ENCODE measurements around the gene PDXK. TPM values are rescaled to one million over a fixed set of nuclear protein-coding genes. Genes with fewer than 3 reads are reported as not detected.
A peak's percentile ranks its signal among the peaks of the same experiment; 100 is the strongest.

Gene PDXK
- total and polyA plus RNA-seq, 7 experiments from 2014 or later = 27.8 to 103 (median 74.2) TPM

GRCh38 chr21:43690346-43690745 is 28.6 kb upstream of the PDXK start:
- Histone ChIP-seq H3K27ac (ENCODE audit: low read depth, low read length) (no peak overlapping the region), H3K9me3 (ENCODE audit: control insufficient read depth in 2 of 3, low read length in 3 of 3) (no peaks in the 10 kb centered on the region), H3K4me1 (ENCODE audit: control insufficient read depth in 2 of 2, insufficient read depth in 2 of 2, low read length in 2 of 2) (no peaks in the 10 kb centered on the region), H3K27me3 (ENCODE audit: control insufficient read depth in 2 of 2, insufficient read depth in 2 of 2, low read length in 2 of 2) (no peaks in the 10 kb centered on the region), H3K4me3 (ENCODE audit: low read length) (no peak overlapping the region), H3K36me3 (ENCODE audit: control insufficient read depth in 2 of 3, insufficient read depth in 3 of 3, low read length in 3 of 3) (peaks cover 27 to 93% (median 59%) of the 10 kb centered on the region in 3 experiments)
- POLR2A ChIA-PET = no interaction called here
- intact Hi-C loops (cut with micrococcal nuclease) = no loop called here
- Mint-ChIP-seq H3K36me3 (peaks cover 14 to 49% (median 23%) of the 10 kb centered on the region in 5 donors), H3K9me3 (no peaks in the 10 kb centered on the region), H3K27me3 (no peaks in the 10 kb centered on the region), H3K4me3 (no peak overlapping the region), H3K27ac (peak overlapping the region in 2 of 9 donors; percentile 17 to 46), H3K4me1 (peaks cover 0 to 4% (median 0%) of the 10 kb centered on the region in 7 donors)
- ATAC-seq = no peak
- CTCF ChIA-PET = no interaction called here
- DNase-seq = no peak

GRCh38 chr21:43691086-43691795 is 27.7 kb upstream of the PDXK start:
- DNase-seq (no peak), ATAC-seq (no peak)
- Mint-ChIP-seq H3K27ac (no peak overlapping the region), H3K36me3 (peaks cover 12 to 52% (median 25%) of the 10 kb centered on the region in 5 donors), H3K9me3 (no peaks in the 10 kb centered on the region), H3K4me3 (no peak overlapping the region), H3K4me1 (peaks cover 0 to 4% (median 0%) of the 10 kb centered on the region in 7 donors), H3K27me3 (no peaks in the 10 kb centered on the region)
- ChIA-PET POLR2A (no interaction called here), CTCF (no interaction called here)
- Histone ChIP-seq H3K36me3 (ENCODE audit: control insufficient read depth in 2 of 3, insufficient read depth in 3 of 3, low read length in 3 of 3) (peaks cover 20 to 91% (median 53%) of the 10 kb centered on the region in 3 experiments), H3K4me3 (ENCODE audit: low read length) (no peak overlapping the region), H3K4me1 (ENCODE audit: control insufficient read depth in 2 of 2, insufficient read depth in 2 of 2, low read length in 2 of 2) (no peaks in the 10 kb centered on the region), H3K27ac (ENCODE audit: low read depth, low read length) (no peak overlapping the region), H3K9me3 (ENCODE audit: control insufficient read depth in 2 of 3, low read length in 3 of 3) (no peaks in the 10 kb centered on the region), H3K27me3 (ENCODE audit: control insufficient read depth in 2 of 2, insufficient read depth in 2 of 2, low read length in 2 of 2) (no peaks in the 10 kb centered on the region)
- intact Hi-C loops (cut with micrococcal nuclease) = no loop called here

GRCh38 chr21:43691801-43692200 is 27.1 kb upstream of the PDXK start:
- Histone ChIP-seq H3K27me3 (ENCODE audit: control insufficient read depth in 2 of 2, insufficient read depth in 2 of 2, low read length in 2 of 2) (no peaks in the 10 kb centered on the region), H3K27ac (ENCODE audit: low read depth, low read length) (no peak overlapping the region), H3K4me3 (ENCODE audit: low read length) (no peak overlapping the region), H3K4me1 (ENCODE audit: control insufficient read depth in 2 of 2, insufficient read depth in 2 of 2, low read length in 2 of 2) (no peaks in the 10 kb centered on the region), H3K36me3 (ENCODE audit: control insufficient read depth in 2 of 3, insufficient read depth in 3 of 3, low read length in 3 of 3) (peaks cover 14 to 91% (median 49%) of the 10 kb centered on the region in 3 experiments), H3K9me3 (ENCODE audit: control insufficient read depth in 2 of 3, low read length in 3 of 3) (no peaks in the 10 kb centered on the region)
- H3K36me3 Mint-ChIP-seq = peaks cover 12 to 52% (median 25%) of the 10 kb centered on the region in 5 donors
- H3K27ac Mint-ChIP-seq = no peak overlapping the region
- ATAC-seq (no peak), DNase-seq (no peak)
- ChIA-PET CTCF (interaction anchor here (0.7 kb wide), 1 partner anchor 283 kb away, joined by 4 read pairs; no protein-coding TSS in a partner anchor), POLR2A (no interaction called here)
- intact Hi-C loops (cut with micrococcal nuclease) = no loop called here
- no peaks in the 10 kb centered on the region for H3K9me3 Mint-ChIP-seq
- H3K4me1 Mint-ChIP-seq = peaks cover 0 to 4% (median 2%) of the 10 kb centered on the region in 7 donors
- no peaks in the 10 kb centered on the region for H3K27me3 Mint-ChIP-seq
- H3K4me3 Mint-ChIP-seq = no peak overlapping the region

GRCh38 chr21:43692949-43693348 is 26.0 kb upstream of the PDXK start:
- intact Hi-C loops (cut with micrococcal nuclease) = no loop called here
- peaks cover 8 to 51% (median 27%) of the 10 kb centered on the region in 5 donors for H3K36me3 Mint-ChIP-seq
- H3K27me3 ChIP-seq (ENCODE audit: control insufficient read depth in 2 of 2, insufficient read depth in 2 of 2, low read length in 2 of 2) = no peaks in the 10 kb centered on the region
- POLR2A ChIA-PET = no interaction called here
- CTCF ChIA-PET = no interaction called here
- no peaks in the 10 kb centered on the region for H3K4me1 ChIP-seq (ENCODE audit: control insufficient read depth in 2 of 2, insufficient read depth in 2 of 2, low read length in 2 of 2)
- peaks cover 3 to 12% (median 8%) of the 10 kb centered on the region in 7 donors for H3K4me1 Mint-ChIP-seq
- no peak overlapping the region for H3K4me3 ChIP-seq (ENCODE audit: low read length)
- no peak for ATAC-seq
- no peaks in the 10 kb centered on the region for H3K27me3 Mint-ChIP-seq
- peak overlapping the region in 1 of 9 donors; percentile 65 for H3K27ac Mint-ChIP-seq
- peaks cover 0 to 7% (median 5%) of the 10 kb centered on the region in 11 donors for H3K9me3 Mint-ChIP-seq
- no peak overlapping the region for H3K27ac ChIP-seq (ENCODE audit: low read depth, low read length)
- H3K9me3 ChIP-seq (ENCODE audit: control insufficient read depth in 2 of 3, low read length in 3 of 3) = no peaks in the 10 kb centered on the region
- H3K36me3 ChIP-seq (ENCODE audit: control insufficient read depth in 2 of 3, insufficient read depth in 3 of 3, low read length in 3 of 3) = peaks cover 7 to 79% (median 39%) of the 10 kb centered on the region in 3 experiments
- no peak for DNase-seq
- H3K4me3 Mint-ChIP-seq = no peak overlapping the region

- Mint-ChIP-seq H3K4me3 (peak overlapping the region in 1 of 10 donors; percentile 59), H3K9me3 (peaks cover 0 to 17% (median 5%) of the 10 kb centered on the region in 11 donors), H3K36me3 (peaks cover 8 to 55% (median 30%) of the 10 kb centered on the region in 5 donors), H3K27ac (peak overlapping the region in 1 of 9 donors; percentile 6), H3K27me3 (no peaks in the 10 kb centered on the region), H3K4me1 (peaks cover 3 to 16% (median 14%) of the 10 kb centered on the region in 7 donors)
- ChIA-PET POLR2A (no interaction called here), CTCF (interaction anchor here (0.5 kb wide), 1 partner anchor 728 kb away, joined by 7 read pairs; no protein-coding TSS in a partner anchor)
- Histone ChIP-seq H3K27me3 (ENCODE audit: control insufficient read depth in 2 of 2, insufficient read depth in 2 of 2, low read length in 2 of 2) (no peaks in the 10 kb centered on the region), H3K27ac (ENCODE audit: low read depth, low read length) (no peak overlapping the region), H3K9me3 (ENCODE audit: control insufficient read depth in 2 of 3, low read length in 3 of 3) (no peaks in the 10 kb centered on the region), H3K4me1 (ENCODE audit: control insufficient read depth in 2 of 2, insufficient read depth in 2 of 2, low read length in 2 of 2) (no peaks in the 10 kb centered on the region), H3K4me3 (ENCODE audit: low read length) (no peak overlapping the region), H3K36me3 (ENCODE audit: control insufficient read depth in 2 of 3, insufficient read depth in 3 of 3, low read length in 3 of 3) (peaks cover 0 to 69% (median 31%) of the 10 kb centered on the region in 3 experiments)
- no peak for DNase-seq
- intact Hi-C loops (cut with micrococcal nuclease) = no loop called here
- ATAC-seq = no peak
These were observed 24.9 kb upstream of the PDXK start for GRCh38 chr21:43693981-43694380.

- H3K27ac ChIP-seq (ENCODE audit: low read depth, low read length) = no peak overlapping the region
- intact Hi-C loops (cut with micrococcal nuclease) = no loop called here
- ChIA-PET CTCF (interaction anchor here (0.7 kb wide), 1 partner anchor 1098 kb away, joined by 4 read pairs; no protein-coding TSS in a partner anchor), POLR2A (no interaction called here)
- peaks cover 0 to 63% (median 29%) of the 10 kb centered on the region in 3 experiments for H3K36me3 ChIP-seq (ENCODE audit: control insufficient read depth in 2 of 3, insufficient read depth in 3 of 3, low read length in 3 of 3)
- no peaks in the 10 kb centered on the region for H3K27me3 Mint-ChIP-seq
- H3K4me3 Mint-ChIP-seq = no peak overlapping the region
- no peak for ATAC-seq
- H3K27me3 ChIP-seq (ENCODE audit: control insufficient read depth in 2 of 2, insufficient read depth in 2 of 2, low read length in 2 of 2) = no peaks in the 10 kb centered on the region
- H3K27ac Mint-ChIP-seq = no peak overlapping the region
- H3K4me3 ChIP-seq (ENCODE audit: low read length) = no peak overlapping the region
- peaks cover 8 to 56% (median 32%) of the 10 kb centered on the region in 5 donors for H3K36me3 Mint-ChIP-seq
- peaks cover 3 to 18% (median 14%) of the 10 kb centered on the region in 7 donors for H3K4me1 Mint-ChIP-seq
- H3K9me3 Mint-ChIP-seq = peaks cover 0 to 18% (median 5%) of the 10 kb centered on the region in 11 donors
- no peaks in the 10 kb centered on the region for H3K9me3 ChIP-seq (ENCODE audit: control insufficient read depth in 2 of 3, low read length in 3 of 3)
- no peak for DNase-seq
- H3K4me1 ChIP-seq (ENCODE audit: control insufficient read depth in 2 of 2, insufficient read depth in 2 of 2, low read length in 2 of 2) = no peaks in the 10 kb centered on the region
These were observed 24.4 kb upstream of the PDXK start for GRCh38 chr21:43694437-43695079.

All from naive thymus-derived CD4-positive, alpha-beta T cell (primary cell).